ENCODE measurements around the gene RPLP1.
A peak's percentile ranks its signal among the peaks of the same experiment; 100 is the strongest.

DNA sequence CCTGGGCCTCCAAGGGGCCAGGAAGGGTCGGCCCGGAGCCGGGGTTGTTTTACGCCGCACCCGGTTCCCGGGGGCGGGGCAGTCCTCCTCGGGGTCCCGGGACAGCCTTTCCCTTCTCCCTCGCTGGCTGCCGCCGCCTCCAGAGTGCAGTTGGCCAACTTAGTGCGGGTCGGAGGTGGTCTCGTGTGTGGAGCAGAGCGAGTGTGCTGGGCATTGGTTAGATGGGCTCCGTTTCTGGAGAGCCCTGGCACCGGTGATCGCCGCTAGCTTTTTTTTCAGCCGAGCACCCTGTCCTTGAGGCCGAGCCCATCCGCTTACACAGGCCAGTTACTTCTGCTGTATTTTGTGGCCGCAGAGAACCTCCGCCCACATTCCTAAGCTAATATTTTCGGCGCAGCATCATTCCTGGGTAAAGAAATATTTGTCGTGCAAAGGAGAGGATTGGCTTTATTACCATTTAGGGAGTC, 37.9 kb upstream of the RPLP1 start:
- TF ChIP-seq TAF1 (IDR thresholded peaks at IDR 0.05; ENCODE audit: low read depth) (0 out of 2 replicates have a peak, but pooled peaks have one; percentile 33), EP300 (IDR thresholded peaks at IDR 0.05; ENCODE audit: borderline replicate concordance) (no peak), FOXM1 (IDR thresholded peaks at IDR 0.05; ENCODE audit: borderline replicate concordance, low read depth) (no peak), YY1 (IDR thresholded peaks at IDR 0.05; ENCODE audit: low read depth) (no peak)
- TF ChIP-seq, protein P1, sequence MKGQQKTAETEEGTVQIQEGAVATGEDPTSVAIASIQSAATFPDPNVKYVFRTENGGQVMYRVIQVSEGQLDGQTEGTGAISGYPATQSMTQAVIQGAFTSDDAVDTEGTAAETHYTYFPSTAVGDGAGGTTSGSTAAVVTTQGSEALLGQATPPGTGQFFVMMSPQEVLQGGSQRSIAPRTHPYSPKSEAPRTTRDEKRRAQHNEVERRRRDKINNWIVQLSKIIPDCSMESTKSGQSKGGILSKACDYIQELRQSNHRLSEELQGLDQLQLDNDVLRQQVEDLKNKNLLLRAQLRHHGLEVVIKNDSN (IDR thresholded peaks at IDR 0.05), result no peak
